Left ventricle myocardium superior (tissue), 1 donor: ENCODE measurements around the gene KIR2DL4. TPM values are rescaled to one million over a fixed set of nuclear protein-coding genes. Genes with fewer than 3 reads are reported as not detected.
"Not testable (repeated sequence)": the region's sequence is repeated elsewhere in the genome, so short reads cannot be mapped to it uniquely, and the experiment has no call there.

Experiments used
- ATAC-seq: fragments of 200-7000 bp; cut with Tn5 transposase; one replicate; pipeline ENCODE4 v1.9.1; 2020; ENCODE audit warnings: mild to moderate bottlenecking, moderate library complexity
- DNase-seq: peaks from one replicate; pipeline ENCODE4 v3.0.0-alpha.2; 2020
- intact Hi-C: fragments of 100-400 bp; cut with micrococcal nuclease; formaldehyde crosslinking; loops from one replicate; pipeline ENCODE4 v1.11.0; 2022
- total RNA-seq: library from RNA; stranded (reverse); fragmentation: NEBNext Ultra II Directional; extraction: Animal tissue kit (Norgen Biotek cat#: 25700); gene quantifications from one replicate; pipeline ENCODE4 v1.2.1, GENCODE V29; 2021
- donor health status: DM: no; HTN: yes; CAD: no; lungs with severe emphysema.

The KIR2DL4 gene
- total RNA-seq, 1 donor from 2014 or later, result not detected

- ATAC-seq, result no peak
- no peak for DNase-seq
- intact Hi-C loops, result no loop called here
Observed at GRCh38 chr19:54791476-54791875, 11.9 kb upstream of the KIR2DL4 start.

GRCh38 chr19:54792814-54793213 is 10.6 kb upstream of the KIR2DL4 start:
- DNase-seq (no peak), ATAC-seq (no peak)
- intact Hi-C loops, result no loop called here

- no peak for DNase-seq
- intact Hi-C loops, result no loop called here
- no peak for ATAC-seq
Observed at GRCh38 chr19:54795758-54796157, 7.7 kb upstream of the KIR2DL4 start.

- DNase-seq, result no peak
- no peak for ATAC-seq
- intact Hi-C loops, result no loop called here
Observed at GRCh38 chr19:54804101-54804500, 691 bp downstream of the KIR2DL4 start.

GRCh38 chr19:54804571-54804970 is 1.2 kb downstream of the KIR2DL4 start:
- no peak for DNase-seq
- ATAC-seq, result no peak
- intact Hi-C loops, result no loop called here

GRCh38 chr19:54805665-54806515 is 2.5 kb downstream of the KIR2DL4 start:
- intact Hi-C loops, result no loop called here
- no peak for ATAC-seq
- no peak for DNase-seq

GRCh38 chr19:54806516-54806838 is 3.1 kb downstream of the KIR2DL4 start:
- intact Hi-C loops, result no loop called here
- ATAC-seq (no peak), DNase-seq (no peak)

GRCh38 chr19:54814571-54814970 is 11.2 kb downstream of the KIR2DL4 start:
- DNase-seq, ATAC-seq, intact Hi-C loops: not testable (repeated sequence)

- ATAC-seq, intact Hi-C loops, DNase-seq: not testable (repeated sequence)
Observed at GRCh38 chr19:54816251-54816650, 12.8 kb downstream of the KIR2DL4 start, which contains the start of gene KIR3DL1. KIR3DL1 (plus strand) TSS chr19:54816468.

GRCh38 chr19:54817670-54818536 is 14.5 kb downstream of the KIR2DL4 start:
- intact Hi-C loops, result no loop called here
- DNase-seq (no peak), ATAC-seq (no peak)

- DNase-seq, ATAC-seq, intact Hi-C loops: not testable (repeated sequence)
Observed at GRCh38 chr19:54824416-54824815, 21.0 kb downstream of the KIR2DL4 start.

GRCh38 chr19:54825326-54825725 is 21.9 kb downstream of the KIR2DL4 start:
- ATAC-seq, result not testable (repeated sequence)

GRCh38 chr19:54828064-54828463 is 24.7 kb downstream of the KIR2DL4 start:
- intact Hi-C loops, ATAC-seq, DNase-seq: not testable (repeated sequence)

More at GRCh38 chr19:54825326-54825725, 21.9 kb downstream of the KIR2DL4 start:
- DNase-seq, intact Hi-C loops: not testable (repeated sequence)

- intact Hi-C loops, ATAC-seq, DNase-seq: not testable (repeated sequence)
Observed at GRCh38 chr19:54832496-54832895, 29.1 kb downstream of the KIR2DL4 start, which contains the start of gene KIR2DS4. KIR2DS4 (plus strand) TSS chr19:54832676.

GRCh38 chr19:54835126-54835525 is 31.7 kb downstream of the KIR2DL4 start:
- intact Hi-C loops, DNase-seq, ATAC-seq: not testable (repeated sequence)

- ATAC-seq, DNase-seq, intact Hi-C loops: not testable (repeated sequence)
Observed at GRCh38 chr19:54837522-54837921, 34.1 kb downstream of the KIR2DL4 start.

- ATAC-seq, intact Hi-C loops, DNase-seq: not testable (repeated sequence)
Observed at GRCh38 chr19:54843171-54843570, 39.8 kb downstream of the KIR2DL4 start.

GRCh38 chr19:54850061-54850640 is 46.7 kb downstream of the KIR2DL4 start, which contains the start of gene KIR3DL2:
KIR3DL2 (plus strand) TSS chr19:54850443; CDS start chr19:54850476, 33 bp downstream.
- ATAC-seq, intact Hi-C loops, DNase-seq: not testable (repeated sequence)

- intact Hi-C loops, result no loop called here
- DNase-seq, result no peak
- ATAC-seq, result no peak
Observed at GRCh38 chr19:54850930-54851329, 47.5 kb downstream of the KIR2DL4 start.
